Central memory CD8-positive, alpha-beta T cell (primary cell): ENCODE measurements around the gene SUSD6.
"Not testable (repeated sequence)": the region's sequence is repeated elsewhere in the genome, so short reads cannot be mapped to it uniquely, and the experiment has no call there.

ENCODE experiments used
- ATAC-seq: fragments of 150-1000 bp; cut with Tn5 transposase; replicated peaks from 2 replicates; pipeline ENCODE4 v1.10.0; 2022; ENCODE audit warnings: mild to moderate bottlenecking, moderate FRiP score, moderate number of reproducible peaks; ENCODE audit not compliant: poor library complexity, severe bottlenecking; ENCODE audit errors: extremely low read depth
- DNase-seq, 2 donors: peaks; one replicate each; pipeline ENCODE4 v3.0.0; 2021; ENCODE audit warnings: low spot score in 2 of 2
- H3K27ac Mint-ChIP-seq: one replicate; pipeline ENCODE4 v1.8.0; 2022; ENCODE audit warnings: low read depth, mild to moderate bottlenecking, moderate library complexity, mixed read lengths
- H3K27me3 Mint-ChIP-seq: one replicate; pipeline ENCODE4 v1.8.0; 2022; ENCODE audit warnings: mixed read lengths
- H3K36me3 Mint-ChIP-seq: one replicate; pipeline ENCODE4 v1.8.0; 2022; ENCODE audit warnings: mild to moderate bottlenecking, moderate library complexity, mixed read lengths; ENCODE audit not compliant: insufficient read depth
- H3K4me1 Mint-ChIP-seq: one replicate; pipeline ENCODE4 v1.8.0; 2022; ENCODE audit warnings: mixed read lengths
- H3K4me3 Mint-ChIP-seq: one replicate; pipeline ENCODE4 v1.8.0; 2022; ENCODE audit warnings: mild to moderate bottlenecking, moderate library complexity, mixed read lengths
- H3K9me3 Mint-ChIP-seq: one replicate; pipeline ENCODE4 v1.8.0; 2022; ENCODE audit warnings: mixed read lengths

SUSD6 gene

DNA sequence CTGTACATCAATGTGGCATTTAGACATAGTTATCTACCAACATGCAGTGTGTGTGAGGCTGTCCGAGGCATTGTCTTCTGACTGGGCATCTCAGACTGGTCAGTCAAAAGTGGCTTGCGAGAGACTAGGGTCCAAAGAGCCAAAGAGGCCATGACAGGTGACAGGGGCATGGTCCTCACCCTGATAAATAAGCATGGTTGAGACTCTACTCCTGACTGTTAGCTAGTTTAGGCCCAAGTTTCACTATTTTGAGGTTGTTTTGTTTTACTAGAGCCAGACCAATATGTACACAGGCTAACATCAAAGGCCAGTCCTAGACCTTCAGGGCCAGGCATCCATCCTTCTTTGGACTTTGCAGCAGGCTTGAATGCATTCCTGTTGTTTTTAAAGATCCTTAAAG, 78.6 kb downstream of the SUSD6 start:
- Mint-ChIP-seq H3K4me1 (peaks cover 66% of the 10 kb centered on the region), H3K4me3 (no peak overlapping the region), H3K36me3 (peaks cover 7% of the 10 kb centered on the region), H3K27me3 (no peaks in the 10 kb centered on the region), H3K27ac (no peak overlapping the region), H3K9me3 (no peaks in the 10 kb centered on the region)
- DNase-seq (no peak), ATAC-seq (no peak)

DNA sequence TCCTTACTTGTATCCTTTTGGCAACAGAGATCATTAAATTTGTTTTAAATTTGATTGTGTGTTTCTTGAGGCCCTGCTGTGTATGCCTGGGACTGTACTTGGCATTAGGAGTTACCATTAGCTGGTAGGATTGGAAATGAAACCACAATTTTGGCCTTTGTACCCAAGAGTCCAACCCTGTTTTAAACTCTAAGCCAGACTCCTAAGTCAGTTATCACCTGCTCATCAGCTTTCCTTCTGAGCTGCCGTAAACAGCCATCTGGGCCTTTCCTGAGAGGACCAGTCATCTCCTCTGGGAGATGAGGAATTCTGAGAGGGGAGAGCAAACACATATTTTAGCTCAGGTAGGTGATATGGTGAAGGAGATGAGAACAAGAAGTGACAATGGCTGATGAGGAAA, 81.2 kb downstream of the SUSD6 start:
- ATAC-seq (no peak), DNase-seq (no peak)
- Mint-ChIP-seq H3K4me1 (peaks cover 73% of the 10 kb centered on the region), H3K27me3 (no peaks in the 10 kb centered on the region), H3K36me3 (peaks cover 10% of the 10 kb centered on the region), H3K4me3 (no peak overlapping the region), H3K27ac (no peak overlapping the region), H3K9me3 (no peaks in the 10 kb centered on the region)

DNA sequence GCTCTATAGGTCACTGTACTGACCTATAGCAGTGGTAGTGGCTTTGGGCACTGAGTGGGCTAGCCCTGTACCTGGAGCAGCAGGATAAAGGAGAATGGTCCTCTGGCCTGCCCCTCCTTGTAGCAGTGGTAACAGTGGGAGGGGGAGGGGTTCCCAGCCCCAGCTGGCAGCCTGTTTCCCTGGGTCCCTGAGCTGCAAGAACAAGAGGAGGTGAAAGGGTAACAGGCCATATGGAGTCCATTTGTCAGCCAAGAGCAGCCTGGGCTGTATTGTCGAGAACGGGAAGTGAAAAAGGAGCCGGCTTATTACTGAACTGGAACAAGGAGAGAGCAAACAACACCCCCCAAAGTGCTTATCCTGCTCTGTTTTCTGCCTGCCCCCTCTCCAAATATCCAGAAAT, 81.7 kb downstream of the SUSD6 start:
- no peak for ATAC-seq
- H3K4me1 Mint-ChIP-seq = peaks cover 73% of the 10 kb centered on the region
- no peaks in the 10 kb centered on the region for H3K27me3 Mint-ChIP-seq

DNA sequence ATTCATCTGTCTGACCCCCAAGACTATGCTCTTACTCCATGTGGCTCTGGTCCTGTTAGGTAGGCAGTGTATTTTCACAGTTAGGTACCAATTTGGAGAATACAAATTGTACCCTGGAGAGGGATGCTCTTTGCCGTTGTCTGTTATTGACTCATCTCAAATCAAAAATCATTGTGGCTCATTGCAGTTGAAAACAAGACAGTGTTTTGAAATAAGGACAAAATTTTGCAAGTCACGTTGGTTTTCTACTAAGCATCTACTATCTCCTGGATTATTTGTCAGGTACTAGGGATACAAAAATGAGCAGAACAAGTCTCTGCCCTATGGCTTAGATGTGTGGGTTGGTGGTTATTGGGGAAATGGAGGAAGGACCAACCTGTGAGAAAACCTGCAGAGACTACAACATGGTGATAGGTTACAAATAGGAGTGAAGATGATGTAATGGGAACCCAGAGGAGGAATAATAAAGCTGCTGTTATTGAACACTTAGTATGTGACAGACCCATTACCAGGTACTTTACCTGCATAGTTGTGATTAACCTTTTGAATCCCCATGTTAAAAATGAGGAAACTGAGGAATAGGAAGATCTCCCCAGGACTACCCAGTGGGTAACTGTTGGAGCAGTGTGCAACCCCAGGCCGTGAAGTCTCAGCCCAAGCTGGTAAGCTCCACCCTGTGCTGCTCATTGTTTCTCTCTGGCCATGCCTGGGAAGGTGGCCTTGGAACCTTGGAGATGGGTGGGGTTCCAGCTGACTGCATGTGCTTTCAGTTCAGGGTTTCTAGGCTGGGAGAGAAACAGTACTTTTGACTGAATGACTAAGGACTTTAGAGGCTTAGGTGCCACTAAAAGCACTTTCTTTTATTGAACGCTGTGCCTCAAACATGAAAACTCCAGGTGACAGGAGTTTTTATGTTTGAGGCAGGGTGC, 82.7 kb downstream of the SUSD6 start:
- Mint-ChIP-seq H3K4me1 (peaks cover 76% of the 10 kb centered on the region), H3K36me3 (peaks cover 9% of the 10 kb centered on the region), H3K27ac (no peak overlapping the region), H3K4me3 (no peak overlapping the region), H3K27me3 (no peaks in the 10 kb centered on the region), H3K9me3 (no peaks in the 10 kb centered on the region)
- no peak for DNase-seq
- no peak for ATAC-seq

More for the DNA sequence above, 81.7 kb downstream of the SUSD6 start:
- Mint-ChIP-seq H3K4me3 (no peak overlapping the region), H3K9me3 (no peaks in the 10 kb centered on the region), H3K27ac (no peak overlapping the region), H3K36me3 (peaks cover 10% of the 10 kb centered on the region)
- no peak for DNase-seq

DNA sequence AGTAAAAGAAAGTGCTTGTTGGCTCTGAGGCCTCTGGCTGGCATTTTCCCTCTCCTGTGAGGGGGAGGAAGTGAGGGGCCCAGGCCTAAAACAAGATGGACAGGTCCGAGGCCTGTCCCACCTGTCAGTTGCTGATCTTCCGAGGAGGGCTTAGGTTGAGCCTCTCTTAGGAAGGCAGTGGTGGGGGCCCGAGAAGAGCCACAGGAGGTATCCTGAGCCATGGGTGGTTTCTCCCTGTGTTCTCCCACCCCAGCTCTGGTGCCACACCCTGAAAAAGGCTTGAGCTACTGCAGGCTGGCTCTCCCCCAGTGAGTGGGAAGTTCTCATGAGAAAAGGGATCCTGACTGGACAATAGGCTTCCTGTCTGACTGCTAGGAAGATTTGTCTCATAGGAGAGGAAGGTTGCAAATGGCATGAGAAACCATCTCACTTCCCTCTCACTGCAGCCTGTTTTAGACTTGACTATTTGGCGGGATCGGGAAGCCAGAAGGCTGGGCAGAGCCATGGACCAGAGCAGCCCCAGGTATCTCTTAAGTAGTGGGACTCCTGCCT, 83.4 kb downstream of the SUSD6 start:
- Mint-ChIP-seq H3K4me3 (no peak overlapping the region), H3K4me1 (peaks cover 82% of the 10 kb centered on the region), H3K27ac (no peak overlapping the region), H3K36me3 (peaks cover 11% of the 10 kb centered on the region), H3K27me3 (no peaks in the 10 kb centered on the region), H3K9me3 (no peaks in the 10 kb centered on the region)
- DNase-seq = no peak
- ATAC-seq = no peak

DNA sequence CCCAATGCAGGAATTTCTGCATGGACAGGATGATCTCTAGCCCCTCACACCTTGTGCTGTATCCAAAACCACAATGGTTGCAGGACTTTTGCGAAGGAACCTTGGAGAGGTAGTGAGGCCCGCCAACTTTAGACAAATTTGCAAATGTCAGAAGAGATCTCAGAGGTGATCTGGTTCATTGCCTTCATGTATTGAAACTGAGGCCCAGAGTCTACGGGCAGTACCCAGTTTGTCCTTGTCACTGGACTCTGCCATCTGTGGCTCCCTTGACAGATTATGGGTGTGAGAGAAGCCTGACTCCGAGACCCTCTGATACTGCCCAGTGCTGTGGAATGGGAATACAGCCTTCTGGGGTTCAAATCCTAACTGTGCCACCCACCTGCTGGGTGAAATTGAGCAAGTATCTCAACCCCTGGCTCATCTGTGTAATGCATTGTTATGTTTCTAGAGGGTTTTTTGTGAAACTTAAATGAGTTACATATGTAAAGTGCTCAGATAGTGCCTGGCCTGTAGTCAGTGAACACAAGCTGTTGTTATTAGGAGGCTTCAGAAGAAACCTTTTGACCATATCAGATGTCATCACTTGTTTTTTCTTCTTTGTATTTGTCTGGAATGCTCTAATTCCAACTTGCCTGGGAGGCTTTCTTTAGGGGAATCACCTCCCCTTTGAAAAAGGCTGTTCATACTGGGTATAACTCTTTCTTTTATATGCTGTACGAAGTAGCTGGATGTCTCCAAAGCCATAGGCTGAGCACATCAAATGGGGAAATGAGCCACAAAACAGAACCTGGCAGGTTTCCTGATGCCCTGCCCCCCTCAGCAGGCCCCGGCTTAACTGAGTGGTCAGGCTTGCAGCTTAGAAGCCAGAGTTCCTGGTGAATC, 84.2 kb downstream of the SUSD6 start:
- no peak overlapping the region for H3K4me3 Mint-ChIP-seq
- no peaks in the 10 kb centered on the region for H3K27me3 Mint-ChIP-seq
- ATAC-seq (no peak), DNase-seq (no peak)
- no peak overlapping the region for H3K27ac Mint-ChIP-seq
- H3K4me1 Mint-ChIP-seq = peaks cover 81% of the 10 kb centered on the region
- H3K9me3 Mint-ChIP-seq = no peaks in the 10 kb centered on the region
- H3K36me3 Mint-ChIP-seq = peaks cover 9% of the 10 kb centered on the region

DNA sequence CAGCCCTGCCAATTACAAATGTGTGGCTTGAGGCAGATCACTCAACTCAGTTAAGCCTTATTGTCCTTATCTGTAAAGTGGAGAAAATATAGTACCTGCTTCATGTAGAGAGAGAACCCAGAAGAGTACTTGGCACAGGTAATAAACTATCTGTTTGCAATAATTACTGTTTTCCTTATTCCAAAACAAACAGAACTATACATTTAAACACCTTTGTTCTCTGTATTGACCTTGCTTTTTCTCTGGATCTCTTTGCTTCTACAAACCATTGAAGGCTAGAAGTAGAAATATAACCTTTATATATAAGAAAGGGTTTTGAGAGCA, 84.8 kb downstream of the SUSD6 start:
- H3K27me3 Mint-ChIP-seq = no peaks in the 10 kb centered on the region
- H3K27ac Mint-ChIP-seq = no peak overlapping the region
- H3K4me1 Mint-ChIP-seq = peaks cover 82% of the 10 kb centered on the region
- no peak overlapping the region for H3K4me3 Mint-ChIP-seq
- H3K9me3 Mint-ChIP-seq = no peaks in the 10 kb centered on the region
- ATAC-seq = no peak
- DNase-seq = no peak
- H3K36me3 Mint-ChIP-seq = peaks cover 9% of the 10 kb centered on the region

DNA sequence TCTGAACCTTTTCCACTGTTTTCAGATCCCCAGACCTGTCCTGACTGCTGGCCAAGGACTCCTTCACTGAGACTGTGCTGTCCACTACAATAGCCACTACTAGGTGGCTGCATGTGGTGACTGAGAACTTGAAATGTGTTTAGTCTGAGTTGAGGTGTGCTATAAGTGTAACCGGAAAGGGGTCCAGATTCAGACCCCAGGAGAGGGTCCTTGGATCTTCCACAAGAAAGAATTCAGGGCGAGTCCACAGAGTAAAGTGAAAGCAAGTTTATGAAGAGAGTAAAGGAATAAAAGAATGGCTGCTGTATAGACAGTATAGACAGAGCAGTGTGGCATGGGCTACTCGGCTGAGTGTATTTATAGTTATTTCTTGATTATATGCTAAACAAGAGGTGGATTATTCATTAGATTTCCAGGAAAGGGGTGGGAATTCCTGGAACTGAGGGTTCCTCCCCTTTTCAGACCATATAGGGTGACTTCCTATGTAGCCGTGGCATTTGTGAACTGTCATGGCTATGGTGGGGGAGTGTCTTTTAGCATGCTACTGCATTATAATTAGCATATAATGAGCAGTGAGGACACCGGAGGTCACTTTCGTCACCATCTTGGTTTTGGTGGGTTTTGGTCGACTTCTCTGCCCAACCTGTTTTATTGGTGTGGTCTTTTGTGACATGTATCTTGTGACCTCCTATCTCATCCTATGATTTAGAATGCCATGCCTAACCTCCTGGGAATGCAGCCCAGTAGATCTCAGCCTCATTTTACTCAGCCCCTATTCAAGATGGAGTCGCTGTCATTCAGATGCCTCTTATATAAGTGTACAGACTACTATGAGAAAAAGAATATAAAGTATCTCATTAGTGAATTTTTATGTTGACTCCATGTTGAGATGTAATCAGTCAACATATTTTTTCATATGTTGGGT, 85.5 kb downstream of the SUSD6 start:
- Mint-ChIP-seq H3K4me1 (peaks cover 87% of the 10 kb centered on the region), H3K9me3 (no peaks in the 10 kb centered on the region), H3K4me3 (no peak overlapping the region), H3K27me3 (no peaks in the 10 kb centered on the region), H3K36me3 (peaks cover 12% of the 10 kb centered on the region), H3K27ac (no peak overlapping the region)
- no peak for DNase-seq
- no peak for ATAC-seq

DNA sequence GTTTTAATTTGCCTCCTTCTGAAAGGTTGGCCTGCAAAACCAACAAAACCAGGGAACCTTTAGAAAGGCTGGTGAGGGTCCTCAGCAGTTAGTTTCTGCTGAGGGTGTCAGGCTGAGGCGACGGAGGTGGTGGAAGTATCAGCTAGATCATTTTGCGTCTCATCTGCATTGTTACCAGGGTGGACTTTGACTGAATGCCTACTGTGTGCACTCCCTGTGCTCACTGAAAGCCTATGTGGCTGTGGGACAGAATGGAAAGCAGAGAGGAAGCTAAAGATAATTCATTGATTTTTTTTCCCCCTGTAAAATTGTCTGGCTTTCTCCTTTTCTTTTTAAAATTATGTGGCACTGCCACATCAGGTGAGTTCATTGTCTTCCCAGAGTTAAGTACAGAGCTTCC, 87.2 kb downstream of the SUSD6 start:
- Mint-ChIP-seq H3K4me3 (no peak overlapping the region), H3K4me1 (peaks cover 78% of the 10 kb centered on the region), H3K36me3 (peaks cover 14% of the 10 kb centered on the region), H3K9me3 (no peaks in the 10 kb centered on the region), H3K27ac (peak overlapping the region; percentile 67), H3K27me3 (no peaks in the 10 kb centered on the region)
- DNase-seq (no peak), ATAC-seq (no peak)

DNA sequence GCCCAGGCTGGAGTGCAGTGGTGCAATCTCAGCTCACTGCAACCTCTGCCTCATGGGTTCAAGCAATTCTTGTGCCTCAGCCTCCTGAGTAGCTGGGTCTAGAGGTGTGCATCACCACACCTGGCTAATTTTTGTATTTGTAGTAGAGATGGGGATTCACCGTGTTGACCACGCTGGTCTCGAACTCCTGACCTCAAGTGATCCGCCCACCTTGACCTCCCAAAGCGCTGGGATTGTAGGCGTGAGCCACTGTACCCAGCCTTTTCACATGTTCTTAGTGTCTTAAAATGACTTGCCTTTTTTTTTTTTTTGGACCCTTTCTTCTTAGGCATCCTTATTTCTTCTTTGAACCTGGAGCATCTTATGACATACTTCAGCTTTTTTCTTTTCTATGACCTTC, 87.8 kb downstream of the SUSD6 start:
- H3K27ac Mint-ChIP-seq = peak overlapping the region; percentile 67
- not testable (repeated sequence) for H3K9me3 Mint-ChIP-seq, DNase-seq, H3K4me3 Mint-ChIP-seq, H3K27me3 Mint-ChIP-seq, ATAC-seq
- peaks cover 77% of the 10 kb centered on the region for H3K4me1 Mint-ChIP-seq
- H3K36me3 Mint-ChIP-seq = peaks cover 19% of the 10 kb centered on the region

DNA sequence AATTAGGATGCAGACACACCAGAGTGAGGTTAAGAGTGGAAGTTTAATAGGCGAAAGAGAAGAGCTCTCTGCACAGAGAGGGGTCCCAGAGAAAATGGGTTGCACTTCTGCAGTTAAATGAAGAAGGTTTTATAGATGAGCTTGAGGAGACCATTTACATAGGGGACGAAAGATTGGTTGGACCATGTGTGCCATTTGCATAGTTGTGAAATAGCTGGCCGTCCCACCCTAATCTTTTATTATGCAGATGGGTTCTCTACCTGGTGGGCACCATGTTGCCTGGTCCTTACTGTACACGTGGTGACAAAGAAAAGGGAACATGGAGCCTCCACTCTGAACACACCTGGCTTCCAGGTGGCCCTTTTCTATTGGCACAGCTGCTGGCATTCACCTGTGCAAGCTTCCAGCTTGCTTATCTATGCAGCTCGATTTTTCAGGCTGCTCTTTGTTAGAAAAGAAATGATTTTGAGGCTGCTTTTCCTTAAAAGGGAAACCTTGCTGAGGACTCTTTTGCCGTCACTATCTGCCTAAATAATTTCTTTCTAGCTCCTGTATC, 88.4 kb downstream of the SUSD6 start:
- no peak overlapping the region for H3K4me3 Mint-ChIP-seq
- no peak for DNase-seq
- no peaks in the 10 kb centered on the region for H3K9me3 Mint-ChIP-seq
- no peak for ATAC-seq
- peak overlapping the region; percentile 71 for H3K27ac Mint-ChIP-seq
- H3K27me3 Mint-ChIP-seq = no peaks in the 10 kb centered on the region
- H3K36me3 Mint-ChIP-seq = peaks cover 19% of the 10 kb centered on the region
- H3K4me1 Mint-ChIP-seq = peaks cover 74% of the 10 kb centered on the region

DNA sequence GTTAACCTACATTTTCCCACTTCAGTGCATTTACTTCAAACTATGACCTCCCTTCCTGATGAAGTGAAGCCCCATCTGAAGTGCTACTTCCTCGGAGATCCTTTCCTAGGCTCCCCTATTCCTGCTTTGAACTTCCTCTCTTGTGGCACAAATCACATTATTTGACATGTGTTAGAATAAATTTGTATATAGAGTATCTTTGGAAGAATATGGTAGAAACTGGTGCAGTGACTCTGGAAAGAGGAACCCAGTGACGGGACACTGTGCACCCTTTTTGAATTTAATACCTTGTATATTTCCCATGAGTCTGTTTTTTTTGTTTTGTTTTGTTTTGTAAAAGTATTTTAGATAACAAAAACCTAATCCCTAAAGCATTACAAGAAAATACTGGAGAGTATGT, 89.2 kb downstream of the SUSD6 start:
- ATAC-seq (no peak), DNase-seq (no peak)
- Mint-ChIP-seq H3K36me3 (peaks cover 22% of the 10 kb centered on the region), H3K4me3 (no peak overlapping the region), H3K9me3 (no peaks in the 10 kb centered on the region), H3K4me1 (peaks cover 69% of the 10 kb centered on the region), H3K27ac (peak overlapping the region; percentile 71), H3K27me3 (no peaks in the 10 kb centered on the region)
